H9 (cell line): ENCODE measurements around the gene C20orf202. TPM values are rescaled to one million over a fixed set of nuclear protein-coding genes. Genes with fewer than 3 reads are reported as not detected.

Experiments
- DNase-seq: peaks from one replicate; pipeline ENCODE4 v3.0.0-alpha.2; 2017
- H2AFZ ChIP-seq: one replicate; pipeline ENCODE4 v1.6.1; 2013; ENCODE audit warnings: mild to moderate bottlenecking, low read length, control low read depth, moderate library complexity
- H2AK5ac ChIP-seq: 2 replicates; pipeline ENCODE4 v1.6.1; 2013; ENCODE audit warnings: low read length, control low read depth, mixed read lengths; ENCODE audit not compliant: insufficient read length
- H2BK120ac ChIP-seq: one replicate; pipeline ENCODE4 v1.6.1; 2013; ENCODE audit warnings: low read depth, mild to moderate bottlenecking, low read length, control low read depth, inconsistent platforms; ENCODE audit not compliant: poor library complexity, severe bottlenecking
- H2BK12ac ChIP-seq: 2 replicates; pipeline ENCODE4 v1.6.1; 2013; ENCODE audit warnings: low read length, control low read depth, mixed read lengths, low read depth; ENCODE audit not compliant: insufficient read length
- H2BK15ac ChIP-seq: 2 replicates; pipeline ENCODE4 v1.6.1; 2013; ENCODE audit warnings: low read depth, low read length, control low read depth
- H2BK20ac ChIP-seq: one replicate; pipeline ENCODE4 v1.6.1; 2013; ENCODE audit warnings: low read depth, mild to moderate bottlenecking, low read length, control low read depth, inconsistent platforms; ENCODE audit not compliant: poor library complexity, severe bottlenecking
- H2BK5ac ChIP-seq: 2 replicates; pipeline ENCODE4 v1.6.1; 2013; ENCODE audit warnings: low read length, control low read depth, mixed read lengths; ENCODE audit not compliant: insufficient read length
- H3K14ac ChIP-seq: 2 replicates; pipeline ENCODE4 v1.6.1; 2013; ENCODE audit warnings: low read length, control low read depth; ENCODE audit not compliant: insufficient read depth
- H3K18ac ChIP-seq: 2 replicates; pipeline ENCODE4 v1.6.1; 2013; ENCODE audit warnings: low read depth, mild to moderate bottlenecking, mixed read lengths, low read length, control low read depth; ENCODE audit not compliant: insufficient read length
- H3K23ac ChIP-seq: 2 replicates; pipeline ENCODE4 v1.6.1; 2013; ENCODE audit warnings: low read length, control low read depth, mixed read lengths, low read depth; ENCODE audit not compliant: insufficient read length
- H3K23me2 ChIP-seq: 2 replicates; pipeline ENCODE4 v1.6.1; 2013; ENCODE audit warnings: low read depth, mild to moderate bottlenecking, mixed read lengths, low read length, control low read depth; ENCODE audit not compliant: insufficient read length, poor library complexity, severe bottlenecking
- H3K27ac ChIP-seq: 2 replicates; pipeline ENCODE4 v1.5.1; 2013; ENCODE audit warnings: low read length, control low read depth, mixed read lengths, low read depth; ENCODE audit not compliant: insufficient read length
- H3K27me3 ChIP-seq: 2 replicates; pipeline ENCODE4 v1.6.1; 2013; ENCODE audit warnings: low read length, control low read depth, inconsistent platforms; ENCODE audit not compliant: insufficient read depth
- H3K4ac ChIP-seq: 2 replicates; pipeline ENCODE4 v1.6.1; 2013; ENCODE audit warnings: low read depth, mild to moderate bottlenecking, control low read depth, inconsistent platforms, low read length, moderate library complexity
- H3K4me1 ChIP-seq: 2 replicates; pipeline ENCODE4 v1.6.1; 2013; ENCODE audit warnings: low read length, control low read depth, inconsistent platforms; ENCODE audit not compliant: insufficient read depth
- H3K4me2 ChIP-seq: 2 replicates; pipeline ENCODE4 v1.6.1; 2013; ENCODE audit warnings: low read length, control low read depth, mixed read lengths; ENCODE audit not compliant: insufficient read length, insufficient read depth
- H3K56ac ChIP-seq: 2 replicates; pipeline ENCODE4 v1.6.1; 2013; ENCODE audit warnings: low read depth, mild to moderate bottlenecking, mixed read lengths, low read length, control low read depth; ENCODE audit not compliant: insufficient read length
- H3K79me1 ChIP-seq: 2 replicates; pipeline ENCODE4 v1.6.1; 2013; ENCODE audit warnings: low read depth, mild to moderate bottlenecking, moderate library complexity, low read length, control low read depth, inconsistent platforms; ENCODE audit not compliant: insufficient read depth, poor library complexity, severe bottlenecking
- H3K79me2 ChIP-seq: 2 replicates; pipeline ENCODE4 v1.6.1; 2013; ENCODE audit warnings: low read length, control low read depth, inconsistent platforms; ENCODE audit not compliant: insufficient read depth
- H3K9ac ChIP-seq: 2 replicates; pipeline ENCODE4 v1.6.1; 2013; ENCODE audit warnings: low read length, control low read depth, mixed read lengths; ENCODE audit not compliant: insufficient read length; ENCODE audit errors: extremely low read depth
- H3K9me3 ChIP-seq: one replicate; pipeline ENCODE4 v1.6.1; 2013; ENCODE audit warnings: low read depth, low read length, inconsistent platforms; ENCODE audit not compliant: control insufficient read depth
- H3T11ph ChIP-seq: one replicate; pipeline ENCODE4 v1.6.1; 2013; ENCODE audit warnings: mild to moderate bottlenecking, low read length, control low read depth, inconsistent platforms
- H4K20me1 ChIP-seq: one replicate; pipeline ENCODE4 v1.6.1; 2013; ENCODE audit not compliant: control insufficient read depth, insufficient read length, insufficient read depth
- H4K5ac ChIP-seq: 2 replicates; pipeline ENCODE4 v1.6.1; 2013; ENCODE audit warnings: low read depth, mild to moderate bottlenecking, mixed read lengths, low read length, control low read depth; ENCODE audit not compliant: insufficient read length
- H4K8ac ChIP-seq: replicated peaks from 2 replicates; pipeline ENCODE4 v1.6.1; 2013; ENCODE audit warnings: low read length, control low read depth, mixed read lengths, low read depth; ENCODE audit not compliant: insufficient read length
- H4K91ac ChIP-seq: 2 replicates; pipeline ENCODE4 v1.6.1; 2013; ENCODE audit warnings: low read depth, mild to moderate bottlenecking, moderate library complexity, mixed read lengths, low read length, control low read depth; ENCODE audit not compliant: insufficient read length
- H3K27ac Mint-ChIP-seq, 3 experiments: 2 replicates in 2 of 3; 3 replicates in 1 of 3; pipeline ENCODE4 v1.8.0; 2020 to 2021; ENCODE audit warnings: mixed read lengths in 3 of 3, mild to moderate bottlenecking in 1 of 3, moderate library complexity in 1 of 3
- H3K27me3 Mint-ChIP-seq: 2 replicates; pipeline ENCODE4 v1.8.0; 2021; ENCODE audit warnings: low read depth, mild to moderate bottlenecking, moderate library complexity, mixed read lengths
- H3K36me3 Mint-ChIP-seq, 3 experiments: 2 replicates in 2 of 3; 3 replicates in 1 of 3; pipeline ENCODE4 v1.8.0; 2020 to 2021; ENCODE audit warnings: low read depth in 3 of 3, mixed read lengths in 3 of 3; ENCODE audit not compliant: insufficient read depth in 1 of 3
- H3K4me1 Mint-ChIP-seq, 2 experiments: 2 replicates each; pipeline ENCODE4 v1.8.0; 2020; ENCODE audit warnings: mixed read lengths in 2 of 2
- H3K4me3 Mint-ChIP-seq, 2 experiments: 2 replicates in 1 of 2; 3 replicates in 1 of 2; pipeline ENCODE4 v1.8.0; 2020 to 2021; ENCODE audit warnings: mild to moderate bottlenecking in 2 of 2, mixed read lengths in 2 of 2, moderate library complexity in 1 of 2
- H3K9me3 Mint-ChIP-seq, 2 experiments: 2 replicates in 1 of 2; 3 replicates in 1 of 2; pipeline ENCODE4 v1.8.0; 2020; ENCODE audit warnings: mild to moderate bottlenecking in 2 of 2, mixed read lengths in 2 of 2, moderate library complexity in 1 of 2
- CTCF ChIP-seq: fragments of 200-600 bp; sonication (generic); conservative IDR thresholded peaks from 3 replicates; pipeline ENCODE4 v1.8.0; 2021; ENCODE audit warnings: antibody characterized with exemption, mild to moderate bottlenecking
- WGBS: extraction: QIAGEN DNeasy Blood & Tissue Kit; methylation state at CpG from one replicate; pipeline ENCODE4 v1.1.7; 2013; ENCODE audit warnings: missing lambda C conversion rate, low lambda C conversion rate, mixed read lengths; ENCODE audit not compliant: insufficient read length; ENCODE audit errors: extremely low coverage; 5-methylcytosine and 5-hydroxymethylcytosine counted together
- total RNA-seq: library from RNA; stranded (reverse); gene quantifications from 2 replicates; pipeline ENCODE4 v1.2.1, GENCODE V29; 2021

Gene C20orf202
- total RNA-seq, 1 experiment from 2014 or later = 0.13 TPM

- no peaks in the 10 kb centered on the region; the same call in 1 of the 2 replicates for H3K27me3 ChIP-seq
- no peaks in the 10 kb centered on the region for H3K9me3 ChIP-seq
- no peaks in the 10 kb centered on the region for H3K4me1 ChIP-seq
- no peak overlapping the region for H2BK15ac ChIP-seq
- H3K9me3 Mint-ChIP-seq = no peaks in the 10 kb centered on the region
- H3K23ac ChIP-seq = no peak overlapping the region
- DNase-seq = no peak
- H3K4me3 Mint-ChIP-seq = no peak overlapping the region
- no peaks in the 10 kb centered on the region for H3K23me2 ChIP-seq
- no peak overlapping the region for H3K56ac ChIP-seq
- no peak overlapping the region for H3K9ac ChIP-seq
- no peak overlapping the region for H3K27ac ChIP-seq
- no peaks in the 10 kb centered on the region for H3K4me1 Mint-ChIP-seq
- H4K8ac ChIP-seq = no peak overlapping the region
- H3K18ac ChIP-seq = no peak overlapping the region
- no peak overlapping the region for H3K4me2 ChIP-seq
- no peaks in the 10 kb centered on the region for H4K20me1 ChIP-seq
- H3K27me3 Mint-ChIP-seq = no peaks in the 10 kb centered on the region
- no peak overlapping the region for H3T11ph ChIP-seq
- no peak for TF ChIP-seq CTCF
- no peak overlapping the region for H2AK5ac ChIP-seq
- H3K4ac ChIP-seq = no peak overlapping the region
- no peaks in the 10 kb centered on the region; the same call in 1 of the 2 replicates for H3K79me2 ChIP-seq
- no peak overlapping the region for H2AFZ ChIP-seq
- no peak overlapping the region for H2BK12ac ChIP-seq
- H3K27ac Mint-ChIP-seq = peak overlapping the region in 1 of 3 experiments; percentile 77; a peak in 1 of 7 replicates
- H3K14ac ChIP-seq = no peak overlapping the region
- H3K79me1 ChIP-seq = no peaks in the 10 kb centered on the region
- no peak overlapping the region for H4K91ac ChIP-seq
- WGBS = no CpG with 5 or more reads among the region's 12 CpGs
- H2BK120ac ChIP-seq = no peak overlapping the region
- H2BK5ac ChIP-seq = no peak overlapping the region
- no peak overlapping the region for H4K5ac ChIP-seq
- H3K36me3 Mint-ChIP-seq = peaks cover 16 to 58% (median 49%) of the 10 kb centered on the region in 3 experiments; a peak in 6 of 7 replicates
- no peak overlapping the region for H2BK20ac ChIP-seq
Observed at GRCh38 chr20:1160991-1161390, 42.3 kb upstream of the C20orf202 start.
